ENCODE results near the gene CIDEA.
A peak's percentile ranks its signal among the peaks of the same experiment; 100 is the strongest.
"Not testable (repeated sequence)": the region's sequence is repeated elsewhere in the genome, so short reads cannot be mapped to it uniquely, and the experiment has no call there.

CIDEA gene

GRCh38 chr18:12254136-12254819, at the start of gene CIDEA:
Gene CIDEA (plus strand): TSS chr18:12254361. CDS start chr18:12254384, 23 bp downstream.
- DNase-seq (ENCODE audit: low read depth in 1 of 2, low spot score in 1 of 2): no peak

GRCh38 chr18:12208296-12209153, 45.6 kb upstream of the CIDEA start:
- DNase-seq (ENCODE audit: low read depth in 1 of 2, low spot score in 1 of 2): not testable (repeated sequence)

GRCh38 chr18:12212308-12212707, 41.9 kb upstream of the CIDEA start:
- DNase-seq (ENCODE audit: low read depth in 1 of 2, low spot score in 1 of 2): not testable (repeated sequence)

GRCh38 chr18:12214296-12215005, 39.7 kb upstream of the CIDEA start:
- DNase-seq (ENCODE audit: low read depth in 1 of 2, low spot score in 1 of 2): not testable (repeated sequence)

- DNase-seq (ENCODE audit: low read depth in 1 of 2, low spot score in 1 of 2): not testable (repeated sequence)
Measured at GRCh38 chr18:12216471-12216870, 37.7 kb upstream of the CIDEA start.

GRCh38 chr18:12218603-12219002, 35.6 kb upstream of the CIDEA start:
- not testable (repeated sequence) for DNase-seq (ENCODE audit: low read depth in 1 of 2, low spot score in 1 of 2)

- not testable (repeated sequence) for DNase-seq (ENCODE audit: low read depth in 1 of 2, low spot score in 1 of 2)
Measured at GRCh38 chr18:12222041-12222440, 32.1 kb upstream of the CIDEA start.

DNA sequence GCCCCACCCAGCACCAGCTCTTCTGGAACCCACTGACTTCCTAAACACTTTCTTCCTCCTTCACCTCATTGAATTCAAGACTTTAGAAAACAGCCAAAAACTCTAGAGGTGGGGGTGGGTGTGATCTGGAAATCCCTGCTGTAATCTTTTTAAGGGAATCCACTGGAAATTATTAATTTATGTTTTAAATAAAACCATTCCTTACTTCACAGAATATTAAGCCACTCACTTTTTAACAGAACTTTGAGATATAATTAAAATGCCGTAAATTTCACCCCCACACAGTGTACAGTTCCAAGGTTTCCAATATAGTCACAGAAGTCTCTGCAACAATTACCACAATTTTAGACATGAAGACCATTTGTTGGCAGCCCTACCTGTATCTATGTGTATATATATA, 30.8 kb upstream of the CIDEA start:
- not testable (repeated sequence) for DNase-seq (ENCODE audit: low read depth in 1 of 2, low spot score in 1 of 2)

DNA sequence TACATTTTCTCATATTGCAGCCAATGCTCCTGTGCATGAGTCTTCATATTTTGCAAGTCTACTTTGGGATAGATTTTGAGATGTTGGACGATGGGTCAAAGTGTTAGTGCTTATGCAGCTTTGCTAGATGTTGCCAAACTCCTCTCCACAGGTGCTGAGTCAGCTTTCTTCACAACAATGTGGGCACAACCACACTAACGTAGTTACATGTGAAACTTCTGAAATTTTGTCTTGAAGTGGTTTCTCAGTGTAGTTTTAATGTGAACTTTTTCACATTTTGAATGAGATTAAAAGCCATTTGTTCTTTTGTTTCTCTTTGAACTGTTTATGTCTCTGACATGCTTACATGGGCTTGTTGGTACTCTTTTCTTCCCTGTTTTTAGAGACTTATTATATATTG, 27.4 kb upstream of the CIDEA start:
- DNase-seq (ENCODE audit: low read depth in 1 of 2, low spot score in 1 of 2): not testable (repeated sequence)

GRCh38 chr18:12227399-12228186, 26.6 kb upstream of the CIDEA start:
- DNase-seq (ENCODE audit: low read depth in 1 of 2, low spot score in 1 of 2): not testable (repeated sequence)

GRCh38 chr18:12228308-12228707, 25.9 kb upstream of the CIDEA start:
- DNase-seq (ENCODE audit: low read depth in 1 of 2, low spot score in 1 of 2): not testable (repeated sequence)

DNA sequence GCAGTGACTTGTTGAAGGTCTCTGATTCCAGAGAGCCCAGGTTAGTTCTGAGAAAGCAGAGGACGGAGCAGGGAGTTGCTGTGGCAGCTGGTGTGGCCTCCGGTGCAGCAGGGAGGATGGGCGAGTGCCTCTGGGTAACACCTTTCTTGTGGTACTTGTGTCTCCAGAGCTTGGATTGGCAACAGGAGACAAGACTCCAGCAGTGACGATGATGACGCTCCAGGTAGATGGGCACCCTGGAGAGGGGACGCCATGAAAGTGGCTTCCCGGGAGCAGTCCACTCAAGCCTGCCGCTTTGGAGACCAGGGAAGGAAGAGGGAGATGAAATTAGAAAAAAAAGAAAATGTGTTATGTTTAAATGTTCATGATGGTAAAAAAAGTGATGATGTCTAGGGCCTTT, 23.6 kb upstream of the CIDEA start:
- not testable (repeated sequence) for DNase-seq (ENCODE audit: low read depth in 1 of 2, low spot score in 1 of 2)

GRCh38 chr18:12231040-12231882, 22.9 kb upstream of the CIDEA start:
- DNase-seq (ENCODE audit: low read depth in 1 of 2, low spot score in 1 of 2): no peak

DNA sequence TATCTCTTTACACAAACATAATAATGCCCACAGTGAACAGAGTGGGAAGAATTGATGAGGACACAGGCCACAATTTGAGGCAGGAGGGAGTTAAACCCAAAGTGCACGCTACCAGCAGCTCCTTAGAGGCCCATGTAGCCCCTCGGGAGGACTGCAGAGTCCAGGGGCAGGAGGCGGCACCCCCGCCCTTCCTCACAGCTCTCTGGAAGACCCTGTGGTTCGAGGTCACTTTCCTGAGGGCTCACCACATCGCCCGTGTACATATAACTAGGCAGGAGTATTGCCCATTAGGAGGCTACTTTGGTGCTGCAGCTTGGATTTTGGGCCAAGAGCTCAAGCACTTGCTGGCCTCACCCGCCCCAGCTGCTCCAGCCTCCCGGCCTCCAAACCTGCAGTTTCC, 22.2 kb upstream of the CIDEA start:
- no peak for DNase-seq (ENCODE audit: low read depth in 1 of 2, low spot score in 1 of 2)

DNA sequence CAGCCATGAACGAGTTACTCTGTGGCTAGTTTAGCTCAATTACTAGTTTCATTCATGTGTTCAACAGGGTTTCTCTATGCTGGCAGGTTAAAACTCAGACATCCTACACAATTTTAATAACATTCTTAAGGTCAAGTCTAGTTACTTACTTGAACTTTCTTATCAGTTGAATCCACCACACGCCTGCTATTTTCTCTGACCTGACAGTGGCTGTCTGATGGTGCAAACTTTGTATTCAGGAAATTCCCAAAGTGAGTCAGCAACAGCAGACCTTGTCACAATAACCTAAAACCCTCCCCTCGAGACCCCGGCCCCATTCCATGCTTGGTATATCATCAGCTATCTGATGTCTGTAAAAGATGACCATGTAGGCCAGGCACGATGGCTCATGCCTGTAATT, 20.8 kb upstream of the CIDEA start:
- no peak for DNase-seq (ENCODE audit: low read depth in 1 of 2, low spot score in 1 of 2)

- DNase-seq (ENCODE audit: low read depth in 1 of 2, low spot score in 1 of 2): no peak
Measured at GRCh38 chr18:12234451-12235190, 19.5 kb upstream of the CIDEA start.

- DNase-seq (ENCODE audit: low read depth in 1 of 2, low spot score in 1 of 2): no peak
Measured at GRCh38 chr18:12236141-12236540, 18.0 kb upstream of the CIDEA start.

DNA sequence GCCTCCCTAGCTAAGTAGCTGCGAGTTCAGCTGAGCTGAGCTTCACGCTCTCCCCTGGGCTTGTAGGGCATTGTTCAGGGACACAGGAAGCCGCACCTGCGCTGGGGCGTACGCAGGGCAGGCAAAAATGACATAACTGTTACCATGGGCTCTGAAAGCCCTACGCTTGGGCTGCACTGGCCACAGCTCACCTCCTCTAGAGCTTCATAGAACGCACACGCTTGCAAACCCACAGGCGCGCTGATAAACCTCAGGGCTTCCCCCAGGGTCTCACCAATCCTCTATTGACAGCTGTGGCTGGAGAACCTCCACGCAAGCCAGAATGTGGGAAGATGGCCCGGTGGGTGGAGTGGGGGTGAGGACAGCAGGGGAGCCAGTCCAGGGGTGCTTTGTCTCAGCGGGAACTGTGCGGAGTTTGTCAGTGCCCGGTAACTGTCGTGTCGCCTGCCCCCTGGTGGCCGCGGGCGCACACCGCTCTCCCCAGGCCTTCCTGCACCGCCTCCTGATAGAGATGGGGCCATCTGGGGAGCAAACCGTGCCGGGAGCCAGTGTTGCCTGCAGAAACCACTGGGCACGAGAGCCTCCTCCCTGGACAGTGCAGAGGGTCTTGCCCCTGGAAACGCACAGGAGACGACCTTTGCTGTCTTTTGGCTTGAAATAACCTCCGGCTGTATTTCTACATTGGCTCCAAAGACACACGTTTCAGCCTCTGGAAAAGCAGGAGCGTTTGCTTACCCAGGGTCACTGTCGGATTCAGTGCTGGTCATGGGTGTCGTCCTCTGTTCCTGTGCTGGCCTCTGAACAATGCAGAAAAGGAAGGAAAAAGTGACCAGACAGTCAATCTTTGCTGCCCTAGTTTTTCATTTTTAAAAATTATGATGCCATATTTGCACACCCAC, 17.0 kb upstream of the CIDEA start:
- peak; percentile 21 to 64 for DNase-seq (ENCODE audit: low read depth in 1 of 2, low spot score in 1 of 2)

Data from stimulated activated CD4-positive, alpha-beta T cell treated with anti-CD3 and anti-CD28 coated beads, Interleukin-15, amount 100 ng/mL, for 1 hour (primary cell).